Epithelial cell of esophagus (primary cell): Measurements from ENCODE around the gene TREML1.
"Not testable (repeated sequence)": the region's sequence is repeated elsewhere in the genome, so short reads cannot be mapped to it uniquely, and the experiment has no call there.

Experiments used
- DNase-seq: peaks from one replicate; pipeline ENCODE4 v3.0.0; 2010; ENCODE audit warnings: low read depth
- H3K4me3 ChIP-seq: 2 replicates; pipeline ENCODE4 v1.5.1; 2011; ENCODE audit warnings: mild to moderate bottlenecking, low read length, control low read depth
- CTCF ChIP-seq: IDR thresholded peaks from 2 replicates; pipeline ENCODE4 v1.5.1; 2011; ENCODE audit warnings: low read depth, mild to moderate bottlenecking, low read length, control low read depth, inconsistent platforms; ENCODE audit not compliant: insufficient read depth; ENCODE audit errors: missing control alignments

The TREML1 gene

GRCh38 chr6:41122918-41123317, 31.2 kb downstream of the TREML1 start:
- no peak for TF ChIP-seq CTCF

GRCh38 chr6:41122373-41122772, 31.8 kb downstream of the TREML1 start:
- DNase-seq: peak; percentile 14
- H3K4me3 ChIP-seq: no peak overlapping the region

More at GRCh38 chr6:41122918-41123317, 31.2 kb downstream of the TREML1 start:
- no peak for DNase-seq
- no peak overlapping the region for H3K4me3 ChIP-seq

GRCh38 chr6:41120058-41120457, 34.1 kb downstream of the TREML1 start:
- peak; percentile 68 for DNase-seq
- no peak for TF ChIP-seq CTCF
- H3K4me3 ChIP-seq: no peak overlapping the region

More at GRCh38 chr6:41122373-41122772, 31.8 kb downstream of the TREML1 start:
- TF ChIP-seq CTCF: no peak

GRCh38 chr6:41119508-41119907, 34.6 kb downstream of the TREML1 start:
- no peak overlapping the region for H3K4me3 ChIP-seq
- TF ChIP-seq CTCF: no peak
- peak; percentile 15 for DNase-seq

GRCh38 chr6:41115027-41115426, 39.1 kb downstream of the TREML1 start:
- H3K4me3 ChIP-seq, DNase-seq: not testable (repeated sequence)

- no peak overlapping the region for H3K4me3 ChIP-seq
- TF ChIP-seq CTCF: no peak
- DNase-seq: peak; percentile 96
These were observed 43.1 kb downstream of the TREML1 start for GRCh38 chr6:41111017-41111416.

GRCh38 chr6:41103847-41104246, 50.3 kb downstream of the TREML1 start:
- TF ChIP-seq CTCF: no peak
- H3K4me3 ChIP-seq: no peak overlapping the region
- DNase-seq: no peak
